D721Med (cell line): ENCODE measurements around the gene DDX1.

Source experiments
- DNase-seq: peaks from one replicate; pipeline ENCODE4 v3.0.0; 2011; ENCODE audit warnings: low spot score; ENCODE audit not compliant: insufficient read length
- FAIRE-seq: peaks from 2 replicates; lab custom pipeline; 2011; peaks lifted over from hg19 to GRCh38; lab: Jason Lieb, UNC
- TF ChIP-seq, protein P1 (sequence below): IDR thresholded peaks from 2 replicates; pipeline ENCODE4 v1.5.1; 2012; ENCODE audit warnings: mild to moderate bottlenecking, control low read depth; ENCODE audit not compliant: insufficient read depth; ENCODE audit errors: missing control alignments

Gene DDX1

GRCh38 chr2:15643791-15644585 is 52.3 kb downstream of the DDX1 start:
- DNase-seq (no peak), FAIRE-seq (no peak)
- TF ChIP-seq, protein P1, sequence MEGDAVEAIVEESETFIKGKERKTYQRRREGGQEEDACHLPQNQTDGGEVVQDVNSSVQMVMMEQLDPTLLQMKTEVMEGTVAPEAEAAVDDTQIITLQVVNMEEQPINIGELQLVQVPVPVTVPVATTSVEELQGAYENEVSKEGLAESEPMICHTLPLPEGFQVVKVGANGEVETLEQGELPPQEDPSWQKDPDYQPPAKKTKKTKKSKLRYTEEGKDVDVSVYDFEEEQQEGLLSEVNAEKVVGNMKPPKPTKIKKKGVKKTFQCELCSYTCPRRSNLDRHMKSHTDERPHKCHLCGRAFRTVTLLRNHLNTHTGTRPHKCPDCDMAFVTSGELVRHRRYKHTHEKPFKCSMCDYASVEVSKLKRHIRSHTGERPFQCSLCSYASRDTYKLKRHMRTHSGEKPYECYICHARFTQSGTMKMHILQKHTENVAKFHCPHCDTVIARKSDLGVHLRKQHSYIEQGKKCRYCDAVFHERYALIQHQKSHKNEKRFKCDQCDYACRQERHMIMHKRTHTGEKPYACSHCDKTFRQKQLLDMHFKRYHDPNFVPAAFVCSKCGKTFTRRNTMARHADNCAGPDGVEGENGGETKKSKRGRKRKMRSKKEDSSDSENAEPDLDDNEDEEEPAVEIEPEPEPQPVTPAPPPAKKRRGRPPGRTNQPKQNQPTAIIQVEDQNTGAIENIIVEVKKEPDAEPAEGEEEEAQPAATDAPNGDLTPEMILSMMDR, result no peak

DNA sequence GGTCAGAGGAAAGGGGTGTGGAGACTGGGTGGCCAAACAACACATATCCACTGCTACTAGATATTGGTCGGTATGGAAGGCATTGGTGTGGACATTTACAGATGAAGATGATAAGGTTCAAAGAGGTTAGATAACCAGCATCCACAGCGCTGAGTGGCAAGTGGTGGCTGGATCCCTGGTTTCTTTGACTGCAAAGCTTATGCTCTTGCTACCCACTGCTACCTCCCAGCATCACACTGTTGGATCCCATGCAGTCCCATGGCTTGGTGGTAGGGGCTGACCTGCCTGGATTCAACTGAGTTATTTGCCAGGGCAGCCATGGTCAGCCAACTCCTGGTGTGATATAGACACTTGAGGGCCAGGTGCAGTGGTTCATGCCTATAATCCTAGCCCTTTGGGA is 53.6 kb downstream of the DDX1 start:
- TF ChIP-seq, protein P1, result no peak
- FAIRE-seq (no peak), DNase-seq (no peak)

- DNase-seq (no peak), FAIRE-seq (no peak)
- TF ChIP-seq, protein P1, result no peak
Measured at GRCh38 chr2:15645720-15646385, 54.2 kb downstream of the DDX1 start.

GRCh38 chr2:15646661-15647060 is 55.0 kb downstream of the DDX1 start:
- TF ChIP-seq, protein P1, result no peak
- DNase-seq (no peak), FAIRE-seq (no peak)

DNA sequence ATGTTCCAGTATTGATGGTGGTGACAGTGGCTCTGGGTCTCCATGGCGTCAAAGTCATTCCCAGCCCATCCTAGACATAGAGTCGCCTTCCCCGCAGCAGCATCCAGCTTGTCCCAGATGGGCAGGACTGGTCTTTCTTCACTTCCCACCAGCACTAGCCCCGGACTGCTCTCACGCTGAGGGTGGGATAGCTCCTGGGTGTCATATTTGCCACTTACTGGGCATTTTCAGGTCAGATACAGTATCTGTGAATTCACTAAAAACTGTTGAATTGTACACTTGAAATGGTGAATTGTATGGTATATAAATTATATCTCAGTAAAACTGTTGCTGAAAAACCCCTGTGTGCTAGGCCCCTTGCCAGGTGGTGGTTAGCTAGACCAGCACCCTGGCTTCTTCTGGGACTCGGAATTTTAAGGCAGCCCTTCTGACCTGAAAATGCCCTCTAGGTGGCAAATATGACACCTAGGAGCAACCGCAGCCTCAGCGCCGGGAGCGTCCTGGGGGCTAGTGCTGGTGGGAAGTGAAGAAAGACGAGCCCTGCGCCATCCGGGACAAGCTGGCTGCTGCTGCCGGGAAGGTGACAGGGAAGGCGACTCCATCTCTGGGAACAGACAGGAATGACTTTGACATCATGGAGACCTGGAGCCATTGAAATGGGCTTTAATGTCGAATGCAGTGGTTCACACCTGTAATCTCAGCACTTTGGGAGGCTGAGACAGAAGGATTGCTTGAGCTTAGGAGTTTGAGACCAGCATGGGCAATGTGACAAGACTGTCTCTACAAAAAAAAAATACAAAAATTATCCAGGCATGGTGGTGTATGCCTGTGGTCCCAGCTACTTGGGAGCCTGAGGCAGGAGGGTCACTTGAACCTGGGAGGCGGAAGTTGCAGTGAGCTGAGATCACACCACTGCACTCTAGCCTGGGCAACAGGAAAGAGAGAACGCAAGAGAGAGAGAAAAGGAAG is 56.2 kb downstream of the DDX1 start:
- FAIRE-seq (no peak), DNase-seq (no peak)
- TF ChIP-seq, protein P1, result no peak

GRCh38 chr2:15648593-15649525 is 57.2 kb downstream of the DDX1 start:
- TF ChIP-seq, protein P1, result no peak
- DNase-seq (no peak), FAIRE-seq (no peak)
